ENCODE data around the gene GLG1.
A peak's percentile ranks its signal among the peaks of the same experiment; 100 is the strongest.
"Not testable (repeated sequence)": the region's sequence is repeated elsewhere in the genome, so short reads cannot be mapped to it uniquely, and the experiment has no call there.

Gene GLG1

DNA sequence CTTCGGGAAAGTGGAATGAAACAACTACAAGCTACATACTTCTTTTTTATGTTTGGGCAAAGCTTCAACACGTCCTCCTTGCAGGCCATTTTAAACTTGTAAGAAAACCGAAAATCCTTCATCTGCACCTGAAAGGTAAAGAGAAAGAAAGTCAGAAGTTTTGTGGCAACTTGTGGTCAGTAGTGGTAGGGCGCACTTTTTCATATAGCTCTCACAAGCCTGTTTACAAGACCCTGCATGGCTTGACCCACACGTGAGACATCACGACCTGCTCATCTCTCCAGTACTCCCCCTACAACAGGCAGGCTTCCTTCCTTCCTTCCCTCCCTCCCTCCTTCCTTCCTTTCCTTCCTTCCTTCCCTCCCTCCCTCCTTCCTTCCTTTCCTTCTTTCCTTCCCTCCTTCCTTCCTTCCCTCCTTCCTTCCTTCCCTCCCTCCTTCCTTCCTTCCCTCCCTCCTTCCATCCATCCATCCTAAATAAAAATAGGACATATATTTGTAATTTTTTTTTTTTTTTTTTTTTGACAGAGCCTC is 136.9 kb downstream of the GLG1 start:
- DNase-seq (ENCODE audit: low read depth) = no peak

DNA sequence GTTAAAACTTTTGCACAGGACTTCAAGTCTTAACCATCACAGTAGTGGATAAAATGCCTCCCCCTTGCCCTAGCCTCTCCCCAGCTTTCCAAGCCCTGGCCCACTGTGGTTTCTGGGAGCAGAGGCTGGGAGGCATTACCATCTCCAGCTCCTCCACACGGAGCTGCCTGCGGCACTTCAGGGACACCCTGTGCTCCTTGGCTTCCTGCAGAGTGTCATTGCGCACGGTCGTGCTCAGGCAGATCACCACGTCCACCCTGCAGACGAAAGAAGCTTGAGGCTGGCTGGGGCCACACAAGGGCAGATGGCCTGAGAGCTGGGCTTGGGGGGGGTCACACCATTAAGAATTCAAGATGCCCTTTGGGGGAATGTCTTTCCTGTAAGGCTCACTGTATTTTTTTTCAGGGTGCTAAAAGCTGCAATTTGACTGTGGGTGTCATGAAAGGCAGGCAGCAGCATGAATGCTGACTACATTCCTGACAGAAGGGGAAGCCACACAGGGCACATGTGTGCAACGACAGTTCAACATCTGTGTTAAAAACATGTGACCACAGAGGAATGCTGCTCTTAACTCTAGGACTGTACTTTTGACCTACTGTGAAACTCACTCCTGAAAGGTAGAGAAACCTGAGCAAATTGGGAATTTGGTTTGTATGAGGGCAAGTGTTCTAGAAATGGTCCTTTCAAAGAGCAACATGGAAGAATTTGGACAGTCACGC is 137.9 kb downstream of the GLG1 start:
- DNase-seq (ENCODE audit: low read depth) = no peak

DNA sequence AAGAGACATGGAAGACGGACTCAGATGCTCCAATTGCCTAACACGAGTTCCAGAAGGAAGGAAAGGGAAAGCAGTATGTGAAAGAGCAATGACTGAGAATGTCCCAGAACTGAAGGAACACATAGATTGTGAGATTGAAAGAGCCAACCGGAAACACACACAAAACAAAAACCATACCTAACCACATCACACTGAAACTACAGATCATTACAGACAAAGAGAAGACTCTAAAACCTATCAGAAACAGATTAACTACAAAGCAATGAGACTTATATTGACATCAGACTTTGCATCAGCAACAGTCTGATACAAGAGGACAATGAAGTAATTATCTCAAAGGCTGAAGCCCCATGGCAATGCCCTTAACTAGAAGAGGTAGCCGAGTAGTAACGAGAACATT is 140.0 kb downstream of the GLG1 start:
- DNase-seq (ENCODE audit: low read depth) = no peak

DNA sequence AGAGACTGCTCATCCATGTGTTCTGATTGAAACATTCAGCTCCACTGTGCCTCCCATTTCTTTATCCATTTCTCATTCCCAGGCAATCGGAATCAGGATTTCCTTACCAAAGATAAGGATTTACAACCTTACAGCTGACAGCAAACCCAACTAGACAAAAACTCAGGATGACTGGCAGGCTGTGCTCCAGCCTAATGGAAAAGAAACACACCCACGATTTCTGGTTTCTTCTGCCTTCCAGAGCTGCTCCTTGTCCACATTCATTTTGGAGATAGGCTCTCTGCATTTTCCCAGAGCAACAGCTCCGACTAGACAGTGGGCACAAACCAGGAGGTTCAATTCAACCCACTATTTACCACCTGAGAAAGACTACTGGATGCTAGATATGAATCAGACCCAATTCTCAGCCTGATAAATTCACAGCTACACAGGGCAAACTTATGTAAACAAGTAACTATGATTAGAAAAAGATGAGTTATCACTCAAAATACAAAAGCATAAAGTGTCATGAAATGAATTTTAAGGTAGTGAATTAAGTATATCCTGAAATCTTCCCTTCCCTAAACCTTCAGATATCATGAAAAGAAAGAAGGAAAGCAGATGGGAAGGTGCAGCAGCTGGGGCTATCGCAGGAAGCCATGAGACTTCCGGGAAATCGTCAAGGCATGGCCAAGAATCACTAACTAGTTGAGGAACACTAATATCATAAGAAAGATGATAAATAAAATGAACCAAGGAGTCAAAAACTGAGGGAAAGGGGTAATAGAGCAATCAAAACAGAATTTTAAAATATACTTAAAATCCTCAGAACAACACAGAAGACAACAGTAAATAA is 140.8 kb downstream of the GLG1 start:
- DNase-seq (ENCODE audit: low read depth) = no peak

DNA sequence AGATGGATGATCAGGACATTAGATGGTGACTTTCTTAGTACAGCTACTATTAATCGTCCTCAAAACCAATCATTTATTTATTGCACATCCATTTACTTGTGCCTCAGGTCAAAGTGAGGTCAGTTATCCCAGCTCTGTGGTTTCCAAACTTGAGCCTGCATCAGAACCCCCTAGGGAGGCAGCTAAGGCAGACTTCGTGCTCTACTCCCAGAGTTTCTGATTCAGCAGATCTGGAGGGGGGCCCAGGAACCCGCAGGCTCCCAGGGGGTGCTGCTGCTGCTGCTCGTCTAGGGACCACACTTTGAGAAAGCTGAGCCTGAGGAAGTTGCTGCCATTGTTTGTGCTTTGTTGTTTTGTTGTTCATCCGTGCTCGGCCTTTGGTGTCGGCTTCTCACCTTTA is 141.6 kb downstream of the GLG1 start:
- DNase-seq (ENCODE audit: low read depth) = no peak

DNA sequence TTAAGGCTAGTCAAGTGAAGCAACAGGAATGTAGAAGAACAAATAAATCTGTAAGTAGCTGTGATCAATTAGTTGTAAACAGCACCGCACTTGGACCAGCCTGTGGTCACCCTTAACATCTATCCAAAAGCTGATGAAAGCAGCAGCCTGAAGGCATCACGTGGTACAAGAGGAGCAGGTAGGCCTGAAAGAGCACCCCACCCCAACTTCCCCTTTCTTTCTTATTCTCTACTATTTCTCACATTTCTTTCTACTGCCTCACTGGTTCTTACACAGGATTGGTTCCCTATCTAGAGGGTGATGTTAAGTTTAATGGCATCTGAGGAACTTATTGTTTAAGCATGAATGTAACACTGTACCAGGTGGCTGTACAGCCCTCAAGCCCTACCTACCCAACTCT is 143.0 kb downstream of the GLG1 start:
- no peak for DNase-seq (ENCODE audit: low read depth)

DNA sequence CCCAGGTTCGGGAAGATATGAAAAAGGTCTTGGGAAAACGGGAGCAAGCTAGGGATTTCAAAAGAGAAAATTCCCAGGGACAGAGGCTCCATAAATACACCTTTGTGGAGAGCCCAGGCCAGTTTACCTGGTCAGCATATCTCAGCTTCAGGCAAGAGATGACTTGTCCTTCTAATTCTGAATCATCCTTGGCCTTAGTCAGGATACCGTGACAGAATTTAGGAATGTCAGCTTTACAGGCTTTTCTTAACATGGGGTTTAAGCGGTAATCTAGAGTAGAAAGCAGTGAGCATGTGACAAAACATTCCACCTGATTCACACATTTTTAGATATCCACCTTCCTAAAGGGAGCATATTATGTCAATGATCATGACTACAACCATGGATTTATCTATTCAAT is 144.6 kb downstream of the GLG1 start:
- no peak for DNase-seq (ENCODE audit: low read depth)

DNA sequence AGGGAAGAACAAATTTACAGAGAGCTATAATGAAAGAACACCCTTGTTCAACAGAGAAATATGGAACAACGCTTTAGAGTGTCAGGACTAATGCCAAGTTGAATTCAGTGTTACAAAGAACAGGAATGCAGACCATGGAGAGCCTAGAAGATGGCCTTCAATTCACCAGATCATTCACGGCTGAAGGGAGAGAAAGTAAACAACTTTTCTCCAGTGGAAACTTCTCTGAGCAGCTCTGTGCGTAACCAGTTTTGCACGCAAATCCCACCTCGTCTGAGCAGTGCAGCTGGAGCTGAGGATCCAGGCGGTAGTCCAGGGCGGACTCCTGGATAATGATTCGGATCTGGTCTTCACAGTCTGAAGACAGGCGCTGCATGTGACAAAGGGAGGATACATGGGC is 145.1 kb downstream of the GLG1 start:
- no peak for DNase-seq (ENCODE audit: low read depth)

DNA sequence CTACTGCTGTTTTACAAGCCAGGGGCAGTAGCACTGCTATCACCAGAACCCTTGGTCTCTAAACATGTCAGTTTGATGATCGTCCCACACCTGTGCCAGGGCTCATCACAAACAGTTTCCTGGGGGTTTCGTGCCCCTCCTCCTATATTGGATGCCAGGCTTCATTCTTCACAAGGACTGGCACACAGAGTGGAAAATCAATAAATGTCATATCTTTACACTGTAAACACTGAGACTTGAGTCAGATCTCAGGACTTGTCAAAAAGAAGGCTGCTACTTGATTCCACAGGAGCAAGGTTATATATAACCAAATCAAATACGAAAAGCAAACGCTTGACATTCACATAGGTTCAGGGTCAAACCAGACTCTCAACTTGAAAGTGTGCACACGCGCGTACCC is 146.4 kb downstream of the GLG1 start:
- no peak for DNase-seq (ENCODE audit: low read depth)

DNA sequence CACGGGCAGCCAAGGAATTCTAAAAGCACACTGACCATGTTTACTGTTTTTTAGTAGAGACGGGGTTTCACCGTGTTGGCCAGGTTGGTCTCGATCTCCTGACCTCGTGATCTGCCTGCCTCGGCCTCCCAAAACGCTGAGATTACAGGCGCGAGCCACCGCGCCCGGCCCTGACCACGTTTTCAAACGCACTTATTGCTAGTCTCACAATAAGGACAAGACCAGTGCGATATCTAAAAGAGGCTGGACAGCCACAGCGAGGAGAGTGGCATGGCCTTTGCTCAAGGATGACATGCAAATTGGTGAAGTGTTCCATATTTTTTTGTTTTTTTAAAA is 150.7 kb downstream of the GLG1 start:
- DNase-seq (ENCODE audit: low read depth) = no peak

DNA sequence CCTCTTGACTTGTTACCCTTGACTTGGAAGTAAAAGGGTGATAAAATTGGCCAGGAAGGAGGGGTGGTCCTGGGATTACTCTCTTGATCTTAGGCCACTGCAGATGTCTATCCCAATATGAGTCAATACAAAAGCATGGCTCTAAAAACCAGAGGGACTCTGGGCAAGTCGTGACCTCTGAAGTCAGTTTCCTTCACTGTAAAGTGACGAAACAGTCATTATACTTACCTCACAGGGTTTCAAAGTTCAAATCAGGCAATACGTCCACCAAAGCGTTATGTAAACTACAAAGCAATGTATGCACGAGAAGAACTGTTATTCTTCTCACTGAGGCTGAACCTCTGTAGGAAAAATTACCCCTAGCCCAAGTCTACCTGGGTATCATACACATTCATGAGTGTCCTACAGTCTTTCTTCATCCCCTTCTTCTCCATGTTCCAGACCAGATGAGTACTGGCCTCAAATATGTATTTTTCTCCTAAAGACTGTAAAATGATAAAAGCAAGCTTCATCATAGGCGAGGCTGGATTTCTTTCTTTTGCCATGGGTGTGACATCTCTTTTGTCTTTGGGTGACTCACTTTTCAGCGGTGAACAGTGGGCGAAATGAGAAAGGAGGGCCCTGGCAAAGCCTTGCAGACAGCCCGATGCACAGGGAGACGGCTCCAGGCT is 151.2 kb downstream of the GLG1 start:
- DNase-seq (ENCODE audit: low read depth) = peak; percentile 32

DNA sequence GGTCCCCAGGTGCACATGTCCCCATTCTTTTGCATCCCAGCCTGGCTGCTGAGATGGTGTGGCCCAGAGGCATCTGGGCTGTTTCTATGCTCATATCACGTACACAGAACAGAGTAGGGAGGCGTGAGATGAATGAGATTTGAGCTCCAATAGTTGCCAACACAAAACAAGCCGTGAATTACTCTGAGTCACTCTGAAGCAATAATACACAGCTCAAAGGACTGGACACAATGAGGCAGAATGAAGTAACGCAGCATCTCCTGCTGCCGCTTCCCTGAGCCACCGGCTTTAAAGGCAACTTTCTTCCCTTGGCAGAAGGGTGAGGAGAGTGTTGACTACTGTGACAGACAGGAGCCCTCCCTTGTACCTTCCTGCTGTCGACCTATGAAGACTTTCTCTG is 151.7 kb downstream of the GLG1 start:
- peak; percentile 46 for DNase-seq (ENCODE audit: low read depth)

DNA sequence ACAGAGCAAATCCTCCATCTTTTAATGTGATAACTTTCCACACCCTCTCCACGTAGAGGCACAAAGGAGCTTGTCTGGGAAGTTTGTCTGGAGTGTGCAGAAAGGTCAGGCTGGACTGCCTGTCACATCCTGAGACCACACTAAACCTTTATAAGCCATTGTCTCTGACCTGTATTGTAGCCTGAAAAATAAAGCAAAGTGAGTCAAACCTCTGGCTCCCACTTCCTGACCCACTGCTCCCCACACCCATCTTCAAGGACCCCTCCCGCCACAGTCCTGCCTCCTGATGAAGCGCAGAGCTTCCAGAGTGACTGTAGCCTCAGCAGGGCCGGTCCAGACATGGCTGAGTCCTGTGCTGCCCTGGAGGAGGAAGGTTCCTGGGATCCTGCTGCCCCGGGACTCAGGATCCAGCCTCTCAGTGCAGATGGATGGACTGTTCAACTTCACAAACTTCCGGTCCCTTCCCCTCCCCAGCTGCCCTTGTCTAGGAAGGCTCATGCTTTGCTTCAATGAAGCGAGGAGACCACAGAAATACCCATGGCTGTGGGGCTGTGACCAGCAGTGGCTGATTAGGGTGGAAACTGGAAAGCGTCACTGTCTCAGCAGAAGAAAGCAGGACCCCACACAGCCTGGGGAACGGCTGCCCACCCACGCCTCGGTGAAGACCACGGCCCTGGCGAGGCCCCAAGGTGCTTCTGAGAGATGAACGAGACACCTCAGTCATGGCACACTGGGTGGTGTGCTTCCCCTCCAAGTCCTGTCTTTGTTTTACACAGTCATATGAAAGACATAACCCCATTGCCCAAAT is 154.8 kb downstream of the GLG1 start:
- no peak for DNase-seq (ENCODE audit: low read depth)

DNA sequence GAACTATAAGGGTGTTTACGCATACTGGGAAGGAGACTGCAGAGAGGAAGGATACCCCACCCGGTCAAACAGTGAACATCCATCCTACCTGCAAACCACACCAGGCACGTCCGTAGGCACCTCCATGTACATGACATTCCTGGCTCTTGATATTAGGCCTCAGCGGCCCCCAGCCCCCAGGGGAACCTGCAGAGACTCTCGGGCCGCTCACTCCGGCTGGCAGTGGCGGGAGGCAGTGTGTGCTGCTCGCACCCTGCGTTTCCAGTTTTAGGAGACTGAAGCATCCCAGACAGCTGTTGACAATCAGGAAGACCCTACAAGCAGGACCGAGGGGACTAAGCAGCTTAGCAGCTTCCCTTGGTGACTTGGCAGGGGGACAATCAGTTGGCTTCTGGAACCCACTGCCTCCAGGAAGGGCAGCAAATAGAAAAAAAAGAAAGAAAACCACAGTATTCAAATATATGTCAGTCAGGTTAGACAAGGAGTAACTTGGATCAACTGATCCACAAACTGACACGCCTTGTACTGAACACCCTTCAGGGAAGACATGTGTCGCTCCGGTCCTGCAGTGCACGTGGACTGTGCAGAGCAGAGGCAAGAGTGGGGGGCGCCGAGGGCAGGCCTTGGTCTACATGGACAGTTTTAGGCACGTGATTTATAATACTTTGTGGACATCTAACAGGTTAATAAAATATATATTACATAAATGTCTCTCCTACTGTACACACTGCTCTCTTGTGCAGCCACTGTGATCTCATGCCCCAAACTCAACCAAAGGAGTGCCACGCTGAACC is 155.8 kb downstream of the GLG1 start:
- DNase-seq (ENCODE audit: low read depth) = no peak

DNA sequence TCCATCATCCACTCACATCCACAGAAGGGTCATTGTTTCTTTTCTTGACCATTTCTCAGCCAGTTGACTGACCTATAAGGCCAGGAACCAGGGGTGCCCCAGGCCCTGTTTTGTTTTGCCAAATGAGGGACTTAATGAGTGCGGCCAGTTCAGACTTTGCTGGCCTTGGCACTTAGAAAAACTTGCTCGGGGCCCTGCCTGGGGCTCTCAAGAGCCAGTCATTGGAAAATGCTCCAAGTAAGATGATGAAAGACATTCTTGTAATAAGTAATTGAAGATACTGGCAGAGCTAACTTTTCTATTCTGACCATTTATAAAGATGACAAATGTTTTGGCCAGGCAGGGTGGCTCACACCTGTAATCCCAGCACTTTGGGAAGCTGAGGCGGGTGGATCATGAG is 156.7 kb downstream of the GLG1 start:
- DNase-seq (ENCODE audit: low read depth) = no peak

DNA sequence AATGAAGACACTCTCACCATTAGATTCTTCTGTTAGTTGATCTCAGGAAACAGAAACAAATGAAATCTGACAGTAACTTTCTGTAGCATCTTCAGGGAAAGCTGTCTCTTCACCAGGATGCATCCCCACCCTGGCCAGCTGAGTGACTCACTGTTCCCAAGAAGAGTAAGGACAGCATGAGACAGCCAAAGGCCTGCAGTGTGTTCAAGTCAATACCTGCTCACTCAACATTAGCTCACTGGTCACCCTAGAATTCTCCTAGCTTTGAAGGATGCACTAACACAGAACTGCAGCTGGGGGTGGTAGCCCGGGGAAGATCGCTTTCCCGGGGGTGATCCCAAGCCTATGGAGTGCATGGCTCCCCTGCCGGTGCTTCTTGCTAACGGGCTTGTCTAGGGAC is 157.4 kb downstream of the GLG1 start:
- DNase-seq (ENCODE audit: low read depth) = no peak

DNA sequence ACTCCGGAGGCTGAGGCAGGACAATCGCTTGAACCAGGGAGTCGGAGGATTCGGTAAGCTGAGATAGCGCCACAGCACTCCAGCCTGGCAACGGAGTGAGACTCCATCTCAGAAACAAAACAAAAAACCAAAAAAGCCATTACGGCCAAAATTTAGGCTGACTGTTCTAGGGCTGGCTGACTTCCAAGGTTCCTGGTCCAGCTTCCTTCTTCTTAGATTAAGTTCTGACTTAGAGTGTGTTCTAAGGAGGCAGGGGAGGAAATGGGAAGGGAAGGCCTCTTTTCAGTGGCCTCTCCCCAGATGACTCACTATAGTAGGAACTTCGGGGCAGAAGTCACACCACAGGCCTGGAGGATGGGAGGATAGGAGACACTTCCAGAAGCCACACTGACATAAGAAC is 157.9 kb downstream of the GLG1 start:
- DNase-seq (ENCODE audit: low read depth) = peak; percentile 60

DNA sequence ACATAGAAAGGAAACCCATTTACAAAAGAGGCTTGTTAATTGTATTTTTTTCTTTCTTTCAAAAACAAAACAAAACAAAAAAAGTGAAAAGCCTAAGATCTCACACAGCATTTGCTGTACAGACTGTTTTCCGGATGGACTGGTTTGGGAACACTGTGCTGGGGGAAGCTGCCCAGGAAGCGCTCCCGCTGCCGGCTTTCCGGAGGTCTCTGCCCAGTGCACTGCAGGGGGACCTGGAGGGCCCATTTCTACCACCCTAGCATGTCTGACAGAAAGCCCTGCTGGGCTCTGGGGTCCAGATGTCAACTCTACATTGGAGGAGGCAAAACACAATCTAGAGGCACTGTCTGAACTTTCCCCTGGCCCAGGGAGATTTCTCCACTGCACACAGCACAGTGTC is 159.3 kb downstream of the GLG1 start:
- DNase-seq (ENCODE audit: low read depth) = no peak

DNA sequence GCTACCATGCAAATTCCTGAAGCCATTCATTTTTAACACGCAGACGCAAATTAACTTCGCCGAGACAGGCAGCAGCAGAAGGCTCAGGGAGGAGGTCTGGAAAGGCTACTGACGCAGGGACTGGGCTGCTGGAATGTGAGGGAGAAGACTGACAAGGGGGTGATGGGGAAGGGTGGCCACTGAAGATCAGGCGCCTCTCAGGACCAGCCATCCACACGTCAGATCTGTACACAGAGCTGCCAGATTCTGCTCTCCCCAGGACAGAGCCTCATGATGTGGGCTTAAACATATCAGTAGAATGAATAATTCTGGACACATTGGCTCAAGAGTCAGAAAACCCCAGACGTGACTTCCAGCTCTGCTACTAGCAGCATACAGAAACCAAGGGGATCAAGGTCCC is 160.0 kb downstream of the GLG1 start:
- no peak for DNase-seq (ENCODE audit: low read depth)

DNA sequence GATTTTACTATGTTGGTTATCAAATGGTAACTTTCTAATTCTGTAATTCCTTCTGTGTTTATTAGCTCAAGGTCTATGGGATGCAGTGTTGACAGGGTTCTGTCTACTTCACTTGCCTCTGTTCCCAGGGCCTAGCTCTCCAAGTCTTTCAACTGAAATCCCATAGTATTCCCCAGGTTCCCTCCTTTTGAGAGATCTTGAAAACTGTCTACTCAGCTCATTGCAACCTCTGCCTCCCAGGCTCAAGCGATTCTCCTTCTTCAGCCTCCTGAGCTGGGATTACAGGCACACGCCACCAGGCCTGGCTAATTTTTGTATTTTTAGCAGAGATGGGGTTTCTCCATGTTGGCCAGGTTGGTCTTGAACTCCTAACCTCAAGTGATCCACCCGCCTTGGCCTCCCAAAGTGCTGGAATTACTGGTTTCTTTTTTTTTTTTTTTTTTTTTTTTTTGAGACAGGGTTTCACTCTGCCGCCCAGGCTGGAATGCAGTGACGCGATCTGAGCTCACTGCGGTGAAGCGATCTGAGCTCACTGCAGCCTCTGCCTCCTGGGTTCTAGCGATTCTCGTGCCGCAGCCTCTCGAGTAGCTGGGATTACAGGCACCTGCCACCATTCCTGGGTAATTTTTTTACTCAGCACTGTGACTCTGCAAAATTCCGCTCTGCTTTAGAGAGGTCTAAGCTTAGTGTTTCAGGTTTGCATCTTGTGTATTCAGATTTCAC is 163.1 kb downstream of the GLG1 start:
- not testable (repeated sequence) for DNase-seq (ENCODE audit: low read depth)

DNA sequence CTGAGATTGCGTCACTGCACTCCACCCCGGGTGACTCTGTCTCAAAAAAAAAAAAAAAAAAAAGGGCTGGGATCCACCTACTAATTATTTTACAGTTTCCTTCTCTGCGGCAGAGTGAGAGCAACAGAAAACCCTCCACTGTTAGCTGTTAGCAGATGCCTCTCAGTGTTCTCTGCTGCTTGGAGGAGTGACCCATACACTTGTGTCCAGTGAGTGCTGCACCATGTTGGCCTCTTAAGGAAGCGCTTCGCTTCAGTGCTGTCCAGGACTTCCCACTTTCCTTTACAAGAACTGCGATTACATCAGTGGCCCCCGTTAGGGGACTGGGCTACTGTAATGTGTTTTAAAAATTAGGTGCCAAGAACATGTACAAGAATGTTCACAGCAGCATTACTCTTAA is 167.2 kb downstream of the GLG1 start:
- no peak for DNase-seq (ENCODE audit: low read depth)

Measured in non-pigmented ciliary epithelial cell (primary cell).